HCT116 (cell line): ENCODE results near the gene ELAVL2. TPM values are rescaled to one million over a fixed set of nuclear protein-coding genes. Genes with fewer than 3 reads are reported as not detected.

Experiments
- ATAC-seq: fragments of 200-7000 bp; cut with Tn5 transposase; 2 replicates; pipeline ENCODE4 v1.9.1; 2020; ENCODE audit warnings: mild to moderate bottlenecking, moderate library complexity
- BruUV-seq: library from RNA; stranded (reverse); fragments of 400-500 nt; replicated peaks from 2 replicates; lab custom pipeline; 2021; lab: Mats Ljungman, UMichigan
- CTCF ChIA-PET: fragments of 300-600 bp; sonication (Branson Sonifier 250); formaldehyde crosslinking; loops from one replicate; lab custom pipeline; 2021; ENCODE audit warnings: antibody characterized with exemption; lab: Charles Lee
- POLR2A ChIA-PET: fragments of 300-600, 350-600 bp; sonication (Branson Sonifier 250); formaldehyde crosslinking; loops from one replicate; lab custom pipeline; 2021; ENCODE audit warnings: antibody characterized with exemption; lab: Charles Lee
- RAD21 ChIA-PET, 2 experiments: fragments of 300-600 bp; sonication (Branson Sonifier 250); formaldehyde crosslinking; loops; one replicate each; lab custom pipeline; 2023; ENCODE audit warnings: low total read pairs in 2 of 2; ENCODE audit not compliant: uncharacterized antibody in 2 of 2, unreplicated experiment in 2 of 2, low non-redundant PET in 1 of 2; lab: Charles Lee
- DNase-seq: peaks from one replicate; pipeline ENCODE4 v3.0.0-alpha.2; 2010; ENCODE audit warnings: low read depth, low spot score
- H2AFZ ChIP-seq: fragments of 200-600 bp; shearing (Covaris generic), sonication (generic); 2 replicates; pipeline ENCODE4 v1.6.1; 2017; ENCODE audit warnings: low read depth, mixed run types, mixed read lengths, antibody characterized with exemption, low read length; ENCODE audit not compliant: poor library complexity, severe bottlenecking
- H3K27ac ChIP-seq: 2 replicates; pipeline ENCODE4 v1.5.1; 2012; ENCODE audit warnings: low read depth, low read length
- H3K27me3 ChIP-seq: fragments of 200-600 bp; sonication (generic); 2 replicates; pipeline ENCODE4 v1.6.1; 2016; ENCODE audit warnings: mixed run types, low read length, mixed read lengths; ENCODE audit not compliant: insufficient read depth
- H3K36me3 ChIP-seq, 2 experiments: fragments of 200-500 bp in 1 of 2; fragments of 200-600 bp in 1 of 2; sonication (Bioruptor generic) in 1 of 2; sonication (generic) in 1 of 2; 2 replicates each; pipeline versions ENCODE4 v1.5.1 to v1.6.1; 2014 to 2016; ENCODE audit warnings: low read length in 2 of 2, inconsistent platforms in 1 of 2, mixed read lengths in 1 of 2, mixed run types in 1 of 2; ENCODE audit not compliant: insufficient read depth in 2 of 2, control insufficient read depth in 1 of 2
- H3K4me1 ChIP-seq, 2 experiments: fragments of 200-600 bp in 1 of 2; sonication (generic) in 1 of 2; 2 replicates each; pipeline versions ENCODE4 v1.5.1 to v1.6.1; 2012 to 2017; ENCODE audit warnings: low read length in 2 of 2, inconsistent platforms in 1 of 2, mild to moderate bottlenecking in 1 of 2, mixed read lengths in 1 of 2, mixed run types in 1 of 2, moderate library complexity in 1 of 2; ENCODE audit not compliant: insufficient read depth in 2 of 2, control insufficient read depth in 1 of 2
- H3K4me2 ChIP-seq: fragments of 200-600 bp; sonication (generic); 2 replicates; pipeline ENCODE4 v1.6.1; 2017; ENCODE audit warnings: mixed run types, low read length, mixed read lengths
- H3K4me3 ChIP-seq, 2 experiments: fragments of 200-600 bp in 1 of 2; sonication (generic) in 1 of 2; replicated peaks in 1 of 2; 2 replicates each; pipeline ENCODE4 v1.5.1; 2011 to 2016; ENCODE audit warnings: low read length in 2 of 2, control low read depth in 1 of 2, low read depth in 1 of 2, mild to moderate bottlenecking in 1 of 2, mixed read lengths in 1 of 2, mixed run types in 1 of 2
- H3K79me2 ChIP-seq: fragments of 200-600 bp; sonication (generic); 2 replicates; pipeline ENCODE4 v1.6.1; 2017; ENCODE audit warnings: mild to moderate bottlenecking, mixed run types, low read length, moderate library complexity, mixed read lengths; ENCODE audit not compliant: insufficient read depth
- H3K9ac ChIP-seq: fragments of 200-600 bp; sonication (generic); 2 replicates; pipeline ENCODE4 v1.6.1; 2016; ENCODE audit warnings: low read length, mixed read lengths
- H3K9me2 ChIP-seq: fragments of 200-600 bp; sonication (generic), shearing (Covaris generic); 2 replicates; pipeline ENCODE4 v1.6.1; 2017; ENCODE audit warnings: mixed run types, mild to moderate bottlenecking, moderate library complexity; ENCODE audit not compliant: insufficient read depth
- H3K9me3 ChIP-seq, 2 experiments: fragments of 200-500 bp in 1 of 2; fragments of 200-600 bp in 1 of 2; sonication (Bioruptor generic) in 1 of 2; sonication (generic) in 1 of 2; 2 replicates each; pipeline ENCODE4 v1.6.1; 2014 to 2017; ENCODE audit warnings: low read length in 2 of 2, mixed read lengths in 2 of 2, inconsistent platforms in 1 of 2, low read depth in 1 of 2, mild to moderate bottlenecking in 1 of 2, mixed run types in 1 of 2, moderate library complexity in 1 of 2; ENCODE audit not compliant: control insufficient read depth in 1 of 2, insufficient read depth in 1 of 2
- H4K20me1 ChIP-seq: fragments of 200-600 bp; sonication (generic), shearing (Covaris generic); 2 replicates; pipeline ENCODE4 v1.6.1; 2017; ENCODE audit warnings: mixed run types, mild to moderate bottlenecking, moderate library complexity; ENCODE audit not compliant: insufficient read depth
- ATF3 ChIP-seq: IDR thresholded peaks from 2 replicates; pipeline ENCODE4 v1.6.1; 2012
- CBX3 ChIP-seq: IDR thresholded peaks from 2 replicates; pipeline ENCODE4 v1.6.1; 2012; ENCODE audit warnings: low read depth
- EGR1 ChIP-seq: IDR thresholded peaks from 2 replicates; pipeline ENCODE4 v1.6.1; 2012; ENCODE audit warnings: low read depth
- ELF1 ChIP-seq: IDR thresholded peaks from 2 replicates; pipeline ENCODE4 v1.6.1; 2012; ENCODE audit warnings: low read depth, borderline replicate concordance
- EZH2phosphoT487 ChIP-seq: fragments of 200-600 bp; IDR thresholded peaks from 2 replicates; pipeline ENCODE4 v1.6.1; 2018; ENCODE audit warnings: antibody characterized with exemption, borderline replicate concordance
- FOSL1 ChIP-seq: IDR thresholded peaks from 2 replicates; pipeline ENCODE4 v1.6.1; 2012; ENCODE audit warnings: low read depth
- JUND ChIP-seq: IDR thresholded peaks from 2 replicates; pipeline ENCODE4 v1.6.1; 2012
- POLR2A ChIP-seq: IDR thresholded peaks from 2 replicates; pipeline ENCODE4 v1.7.0; 2011; ENCODE audit warnings: borderline replicate concordance; ENCODE audit not compliant: insufficient read depth, insufficient read length; ENCODE audit errors: extremely low read depth
- RAD21 ChIP-seq: IDR thresholded peaks from 2 replicates; pipeline ENCODE4 v1.6.1; 2012; ENCODE audit warnings: low read depth, mild to moderate bottlenecking
- SIN3A ChIP-seq: IDR thresholded peaks from 2 replicates; pipeline ENCODE4 v1.6.1; 2012; ENCODE audit warnings: low read depth
- SP1 ChIP-seq: IDR thresholded peaks from 2 replicates; pipeline ENCODE4 v1.6.1; 2012; ENCODE audit warnings: low read depth
- SRF ChIP-seq: IDR thresholded peaks from 2 replicates; pipeline ENCODE4 v1.6.1; 2012; ENCODE audit warnings: low read depth
- TCF7L2 ChIP-seq: IDR thresholded peaks from 2 replicates; pipeline ENCODE4 v1.7.0; 2011; ENCODE audit warnings: borderline replicate concordance, inconsistent platforms; ENCODE audit not compliant: insufficient read depth, insufficient read length; ENCODE audit errors: extremely low read depth
- YY1 ChIP-seq: IDR thresholded peaks from 2 replicates; pipeline ENCODE4 v1.6.1; 2011; ENCODE audit warnings: low read length, low read depth, moderate library complexity, mild to moderate bottlenecking; ENCODE audit not compliant: insufficient replicate concordance; ENCODE audit errors: extremely low read depth
- ZBTB33 ChIP-seq: IDR thresholded peaks from 2 replicates; pipeline ENCODE4 v1.6.1; 2011; ENCODE audit warnings: mild to moderate bottlenecking, low read length, moderate library complexity; ENCODE audit not compliant: insufficient replicate concordance; ENCODE audit errors: extremely low read depth
- ZFX ChIP-seq: fragments of 450-650 bp; IDR thresholded peaks from 2 replicates; pipeline ENCODE4 v1.6.1; 2017
- ZNF274 ChIP-seq: fragments of 200-500 bp; sonication (Bioruptor generic); IDR thresholded peaks from 2 replicates; pipeline ENCODE4 v1.6.1; 2014; ENCODE audit warnings: mild to moderate bottlenecking, low read depth, low read length, inconsistent platforms
- intact Hi-C: fragments of 100-400 bp; cut with micrococcal nuclease; formaldehyde crosslinking; loops from 2 replicates; pipeline ENCODE4 v1.10.0; 2022
- total RNA-seq: library from RNA; stranded (reverse); gene quantifications from one replicate; pipeline ENCODE4 v1.2.1, GENCODE V29; 2021; ENCODE audit not compliant: unreplicated experiment

Gene ELAVL2
- total RNA-seq, 1 experiment from 2014 or later: not detected

- no peak for ATAC-seq
- H4K20me1 ChIP-seq: no peaks in the 10 kb centered on the region
- no peak overlapping the region for H3K4me3 ChIP-seq
- ChIA-PET RAD21 (no interaction called here), POLR2A (no interaction called here)
- H3K4me1 ChIP-seq: no peaks in the 10 kb centered on the region
- no peaks in the 10 kb centered on the region for H3K79me2 ChIP-seq
- H3K27me3 ChIP-seq: no peaks in the 10 kb centered on the region
- H2AFZ ChIP-seq: no peak overlapping the region
- no peak for TF ChIP-seq ZNF274
- TF ChIP-seq POLR2A: no peak
- TF ChIP-seq RAD21: no peak
- TF ChIP-seq ATF3: no peak
- TF ChIP-seq ZFX: no peak
- TF ChIP-seq TCF7L2: no peak
- TF ChIP-seq SRF: no peak
- TF ChIP-seq YY1: no peak
- no peak for TF ChIP-seq SP1
- TF ChIP-seq SIN3A: no peak
- no peak for TF ChIP-seq ZBTB33
- no peak for TF ChIP-seq CBX3
- TF ChIP-seq JUND: no peak
- TF ChIP-seq FOSL1: no peak
- no peak for TF ChIP-seq EGR1
- no peak for TF ChIP-seq ELF1
- TF ChIP-seq EZH2phosphoT487: no peak
- TF ChIP-seq, all 23 proteins: peak for 0
- BruUV-seq: no TSS peak
- no peak overlapping the region for H3K9ac ChIP-seq
- intact Hi-C loops: no loop called here
- no peaks in the 10 kb centered on the region for H3K9me2 ChIP-seq
- no peak overlapping the region for H3K4me2 ChIP-seq
- peaks cover 7 to 34% of the 10 kb centered on the region in 2 experiments; a peak in 2 of 4 replicates for H3K9me3 ChIP-seq
- CTCF ChIA-PET: no interaction called here
- DNase-seq: no peak
- H3K36me3 ChIP-seq: no peaks in the 10 kb centered on the region
- H3K27ac ChIP-seq: no peak overlapping the region
These were observed 85.5 kb downstream of the ELAVL2 start for GRCh38 chr9:23740531-23740930.
